RKO (cell line): ENCODE results near the gene ACTG2.
A peak's percentile ranks its signal among the peaks of the same experiment; 100 is the strongest.
"Not testable (repeated sequence)": the region's sequence is repeated elsewhere in the genome, so short reads cannot be mapped to it uniquely, and the experiment has no call there.

Experiments
- DNase-seq: peaks from one replicate; pipeline ENCODE4 v3.0.0-alpha.2; 2016; ENCODE audit warnings: low spot score

Gene ACTG2

GRCh38 chr2:73937103-73937885 lies 44.5 kb downstream of the ACTG2 start:
- no peak for DNase-seq

GRCh38 chr2:73937899-73938298 lies 45.1 kb downstream of the ACTG2 start:
- no peak for DNase-seq

GRCh38 chr2:73938718-73939352 lies 46.0 kb downstream of the ACTG2 start:
- no peak for DNase-seq

- DNase-seq, result peak; percentile 28
Measured at GRCh38 chr2:73939419-73939818, 46.6 kb downstream of the ACTG2 start.

GRCh38 chr2:73940066-73940465 lies 47.3 kb downstream of the ACTG2 start:
- not testable (repeated sequence) for DNase-seq

- DNase-seq, result no peak
Measured at GRCh38 chr2:73942664-73943063, 49.9 kb downstream of the ACTG2 start.

- DNase-seq, result no peak
Measured at GRCh38 chr2:73944714-73945113, 51.9 kb downstream of the ACTG2 start.

- no peak for DNase-seq
Measured at GRCh38 chr2:73946215-73946614, 53.4 kb downstream of the ACTG2 start.

- DNase-seq, result no peak
Measured at GRCh38 chr2:73946666-73947065, 53.9 kb downstream of the ACTG2 start.

GRCh38 chr2:73947412-73948018 lies 54.7 kb downstream of the ACTG2 start:
- no peak for DNase-seq

- DNase-seq, result no peak
Measured at GRCh38 chr2:73949802-73950201, 57.0 kb downstream of the ACTG2 start.

GRCh38 chr2:73952499-73953446 lies 60.0 kb downstream of the ACTG2 start:
- peak; percentile 41 for DNase-seq

GRCh38 chr2:73956218-73956865 lies 63.5 kb downstream of the ACTG2 start:
- no peak for DNase-seq

- DNase-seq, result no peak
Measured at GRCh38 chr2:73961274-73961673, 68.5 kb downstream of the ACTG2 start.

- DNase-seq, result no peak
Measured at GRCh38 chr2:73961823-73962615, 69.2 kb downstream of the ACTG2 start.

GRCh38 chr2:73962798-73963197 lies 70.0 kb downstream of the ACTG2 start:
- no peak for DNase-seq

- peak; percentile 49 for DNase-seq
Measured at GRCh38 chr2:73963385-73964120, 70.7 kb downstream of the ACTG2 start.

- DNase-seq, result no peak
Measured at GRCh38 chr2:73964223-73964622, 71.4 kb downstream of the ACTG2 start.

GRCh38 chr2:73965053-73965452 lies 72.2 kb downstream of the ACTG2 start:
- no peak for DNase-seq

- no peak for DNase-seq
Measured at GRCh38 chr2:73968357-73968937, 75.6 kb downstream of the ACTG2 start.
